ENCODE results near the gene NCBP1.

GRCh38 chr9:97617939-97618416 is 15.6 kb upstream of the NCBP1 start:
- TF ChIP-seq, protein P1, sequence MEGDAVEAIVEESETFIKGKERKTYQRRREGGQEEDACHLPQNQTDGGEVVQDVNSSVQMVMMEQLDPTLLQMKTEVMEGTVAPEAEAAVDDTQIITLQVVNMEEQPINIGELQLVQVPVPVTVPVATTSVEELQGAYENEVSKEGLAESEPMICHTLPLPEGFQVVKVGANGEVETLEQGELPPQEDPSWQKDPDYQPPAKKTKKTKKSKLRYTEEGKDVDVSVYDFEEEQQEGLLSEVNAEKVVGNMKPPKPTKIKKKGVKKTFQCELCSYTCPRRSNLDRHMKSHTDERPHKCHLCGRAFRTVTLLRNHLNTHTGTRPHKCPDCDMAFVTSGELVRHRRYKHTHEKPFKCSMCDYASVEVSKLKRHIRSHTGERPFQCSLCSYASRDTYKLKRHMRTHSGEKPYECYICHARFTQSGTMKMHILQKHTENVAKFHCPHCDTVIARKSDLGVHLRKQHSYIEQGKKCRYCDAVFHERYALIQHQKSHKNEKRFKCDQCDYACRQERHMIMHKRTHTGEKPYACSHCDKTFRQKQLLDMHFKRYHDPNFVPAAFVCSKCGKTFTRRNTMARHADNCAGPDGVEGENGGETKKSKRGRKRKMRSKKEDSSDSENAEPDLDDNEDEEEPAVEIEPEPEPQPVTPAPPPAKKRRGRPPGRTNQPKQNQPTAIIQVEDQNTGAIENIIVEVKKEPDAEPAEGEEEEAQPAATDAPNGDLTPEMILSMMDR (IDR thresholded peaks at IDR 0.05) = no peak
- TF ChIP-seq POLR2A (IDR thresholded peaks at IDR 0.05) = no peak

Measured in breast epithelium (tissue), 3 donors.